Cardiac fibroblast (primary cell): ENCODE results near the gene RNF14.

Experiments
- DNase-seq, 2 donors: peaks; one replicate each; pipeline versions ENCODE4 v3.0.0 to v3.0.0-alpha.2; 2010; ENCODE audit warnings: low read depth in 2 of 2
- H3K4me3 ChIP-seq, 2 donors: replicated peaks in 1 of 2; 1 replicate in 1 of 2; 2 replicates in 1 of 2; pipeline ENCODE4 v1.5.1; 2011; ENCODE audit warnings: low read depth in 2 of 2, low read length in 2 of 2, mild to moderate bottlenecking in 2 of 2, moderate library complexity in 1 of 2
- CTCF ChIP-seq: IDR thresholded peaks from one replicate; pipeline ENCODE4 v1.5.1; 2011; ENCODE audit warnings: low read depth, mild to moderate bottlenecking, low read length, inconsistent platforms

RNF14 gene

GRCh38 chr5:141957367-141957996 lies 11.4 kb upstream of the RNF14 start:
- no peak for TF ChIP-seq CTCF
- DNase-seq: no peak
- H3K4me3 ChIP-seq: no peak overlapping the region

DNA sequence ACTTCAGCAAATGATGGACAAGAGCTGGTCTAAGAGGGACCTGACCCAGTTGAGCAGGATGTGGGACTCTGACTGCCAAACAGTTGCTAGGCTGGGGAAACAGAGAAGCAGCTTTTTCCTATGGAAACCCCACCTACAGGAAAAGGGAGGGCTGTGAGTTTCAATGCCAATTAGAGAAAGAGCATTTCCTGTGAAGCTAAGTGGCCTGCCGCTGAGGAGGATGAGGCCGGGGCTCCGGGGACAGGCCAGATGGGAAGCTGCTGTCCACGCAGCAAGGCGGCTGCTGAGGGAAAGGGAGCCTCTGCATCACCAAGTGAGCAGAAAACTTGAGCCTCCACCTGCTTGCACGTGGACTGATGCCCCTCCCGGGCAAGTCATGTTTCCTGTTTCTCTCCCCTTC lies 10.8 kb upstream of the RNF14 start, which contains the start of gene PCDH12:
Gene PCDH12, minus strand, starts transcription at position 90 of the 400 bp plus-strand sequence. CDS start 351 bp downstream, outside the sequence.
- peak within 1 kb of the TSS in 1 of 2 donors; percentile 21 for H3K4me3 ChIP-seq
- no peak for TF ChIP-seq CTCF
- DNase-seq: peak; percentile 55 to 81

- H3K4me3 ChIP-seq: peak overlapping the region in 1 of 2 donors; percentile 21
- no peak for TF ChIP-seq CTCF
- DNase-seq: peak; percentile 59 to 70
Measured at GRCh38 chr5:141958546-141959172, 10.2 kb upstream of the RNF14 start.

DNA sequence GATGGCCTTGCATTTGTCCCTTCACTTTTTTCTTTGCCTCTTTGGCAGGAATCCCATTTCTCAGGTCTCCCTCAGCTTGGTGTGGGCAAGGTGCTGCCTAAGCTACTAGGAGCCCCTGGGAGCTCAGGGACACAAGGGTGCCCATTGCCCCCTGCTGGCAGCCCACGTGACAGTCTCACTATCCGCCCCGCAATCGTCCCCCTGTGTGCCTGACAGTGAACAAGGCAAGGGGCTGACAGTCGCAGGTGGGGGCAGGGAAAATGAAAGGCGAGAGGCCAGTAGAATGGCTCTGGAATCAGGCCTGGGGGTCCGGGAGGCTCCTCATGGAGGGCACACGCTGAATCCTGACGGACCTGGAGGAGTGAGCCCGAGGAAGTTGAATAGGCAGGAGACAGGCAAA lies 8.9 kb upstream of the RNF14 start:
- no peak for DNase-seq
- peak; percentile 37 for TF ChIP-seq CTCF
- H3K4me3 ChIP-seq: no peak overlapping the region

- H3K4me3 ChIP-seq: no peak overlapping the region
- peak; percentile 87 for TF ChIP-seq CTCF
- peak; percentile 86 to 88 for DNase-seq
Measured at GRCh38 chr5:141960449-141961323, 8.2 kb upstream of the RNF14 start.

- no peak for TF ChIP-seq CTCF
- no peak for DNase-seq
- no peak overlapping the region for H3K4me3 ChIP-seq
Measured at GRCh38 chr5:141961466-141961865, 7.4 kb upstream of the RNF14 start.
